CD4-positive, CD25-positive, alpha-beta regulatory T cell (primary cell): Measurements from ENCODE around the gene PZP. TPM values are rescaled to one million over a fixed set of nuclear protein-coding genes. Genes with fewer than 3 reads are reported as not detected.
"Not testable (repeated sequence)": the region's sequence is repeated elsewhere in the genome, so short reads cannot be mapped to it uniquely, and the experiment has no call there.

Experiments used
- ATAC-seq, 2 donors: fragments of 150-1000 bp; cut with Tn5 transposase; one replicate each; pipeline ENCODE4 v1.10.0; 2021; ENCODE audit warnings: low read depth in 2 of 2, moderate number of reproducible peaks in 2 of 2, moderate library complexity in 1 of 2
- DNase-seq, 3 donors: peaks; one replicate each; pipeline versions ENCODE4 v3.0.0 to v3.0.0-alpha.2; 2012 to 2022; ENCODE audit warnings: mixed read lengths in 1 of 3
- H3K27ac ChIP-seq: one replicate; pipeline ENCODE4 v1.7.0; 2013; ENCODE audit warnings: mild to moderate bottlenecking, low read length; ENCODE audit not compliant: insufficient read depth, poor library complexity, severe bottlenecking
- H3K27me3 ChIP-seq: one replicate; pipeline ENCODE4 v1.7.0; 2013; ENCODE audit warnings: low read length; ENCODE audit not compliant: control insufficient read depth, insufficient read depth
- H3K36me3 ChIP-seq: one replicate; pipeline ENCODE4 v1.7.0; 2013; ENCODE audit warnings: mild to moderate bottlenecking, low read length, moderate library complexity; ENCODE audit not compliant: control insufficient read depth, insufficient read depth
- H3K4me1 ChIP-seq: 2 replicates; pipeline ENCODE4 v1.7.0; 2013; ENCODE audit warnings: mild to moderate bottlenecking, low read length; ENCODE audit not compliant: insufficient read depth, control insufficient read depth, poor library complexity, severe bottlenecking
- H3K4me3 ChIP-seq: one replicate; pipeline ENCODE4 v1.7.0; 2013; ENCODE audit warnings: low read depth, mild to moderate bottlenecking, low read length, moderate library complexity
- H3K9me3 ChIP-seq, 2 experiments: 1 replicate in 1 of 2; 2 replicates in 1 of 2; pipeline ENCODE4 v1.7.0; 2013; ENCODE audit warnings: low read length in 2 of 2, mild to moderate bottlenecking in 1 of 2, moderate library complexity in 1 of 2; ENCODE audit not compliant: control insufficient read depth in 2 of 2
- H3K27ac Mint-ChIP-seq, 3 donors: one replicate each; pipeline ENCODE4 v1.8.0; 2020 to 2022; ENCODE audit warnings: mild to moderate bottlenecking in 3 of 3, mixed read lengths in 3 of 3, moderate library complexity in 2 of 3
- H3K27me3 Mint-ChIP-seq: one replicate; pipeline ENCODE4 v1.8.0; 2022; ENCODE audit warnings: mild to moderate bottlenecking, mixed read lengths
- H3K36me3 Mint-ChIP-seq: one replicate; pipeline ENCODE4 v1.8.0; 2020; ENCODE audit warnings: mixed read lengths
- H3K4me1 Mint-ChIP-seq, 4 donors: one replicate each; pipeline ENCODE4 v1.8.0; 2020 to 2022; ENCODE audit warnings: mixed read lengths in 4 of 4, mild to moderate bottlenecking in 1 of 4
- H3K4me3 Mint-ChIP-seq, 4 donors: one replicate each; pipeline ENCODE4 v1.8.0; 2020 to 2022; ENCODE audit warnings: mild to moderate bottlenecking in 4 of 4, mixed read lengths in 4 of 4, moderate library complexity in 3 of 4
- H3K9me3 Mint-ChIP-seq, 7 donors: one replicate each; pipeline ENCODE4 v1.8.0; 2020 to 2022; ENCODE audit warnings: mixed read lengths in 7 of 7, mild to moderate bottlenecking in 3 of 7, moderate library complexity in 2 of 7
- polyA plus RNA-seq, 4 donors: library from polyadenylated mRNA; unstranded; fragments of 300-500 nt; fragmentation: Illumina TruSeq; gene quantifications; one replicate each; pipeline ENCODE4 v1.2.3, GENCODE V29; 2021
- total RNA-seq: library from RNA; stranded (reverse); gene quantifications from one replicate; pipeline ENCODE4 v1.2.3, GENCODE V29; 2022

The PZP gene
- not detected for total RNA-seq
- polyA plus RNA-seq, result under 1 TPM in 1 of 4 donors, not detected in 3; 0.29 TPM

GRCh38 chr12:9208229-9208628 is at the start of gene PZP:
Gene PZP (minus strand): TSS chr12:9208395. CDS start chr12:9208341, 54 bp downstream.
- Histone ChIP-seq H3K4me1 (no peaks in the 10 kb centered on the region), H3K27me3 (peaks cover 4% of the 10 kb centered on the region), H3K36me3 (no peaks in the 10 kb centered on the region), H3K4me3 (no peak within 1 kb of the TSS), H3K9me3 (no peaks in the 10 kb centered on the region), H3K27ac (no peak within 1 kb of the TSS)
- no peaks in the 10 kb centered on the region for H3K36me3 Mint-ChIP-seq
- DNase-seq (no peak), ATAC-seq (no peak)
- H3K9me3 Mint-ChIP-seq, result no peaks in the 10 kb centered on the region
- H3K4me1 Mint-ChIP-seq, result no peaks in the 10 kb centered on the region
- no peak within 1 kb of the TSS for H3K27ac Mint-ChIP-seq
- H3K4me3 Mint-ChIP-seq, result no peak within 1 kb of the TSS
- no peaks in the 10 kb centered on the region for H3K27me3 Mint-ChIP-seq

GRCh38 chr12:9256758-9257405 is 48.7 kb upstream of the PZP start:
- Mint-ChIP-seq H3K27ac (no peak overlapping the region), H3K9me3 (peaks cover 0 to 5% (median 0%) of the 10 kb centered on the region in 7 donors), H3K4me1 (peaks cover 0 to 4% (median 3%) of the 10 kb centered on the region in 4 donors), H3K4me3 (no peak overlapping the region), H3K27me3 (peaks cover 48% of the 10 kb centered on the region), H3K36me3 (peaks cover 5% of the 10 kb centered on the region)
- ATAC-seq, result no peak
- Histone ChIP-seq H3K4me1 (no peaks in the 10 kb centered on the region), H3K27me3 (peaks cover 4% of the 10 kb centered on the region), H3K4me3 (no peak overlapping the region), H3K9me3 (no peaks in the 10 kb centered on the region), H3K36me3 (no peaks in the 10 kb centered on the region), H3K27ac (no peak overlapping the region)
- no peak for DNase-seq

- no peaks in the 10 kb centered on the region for H3K36me3 ChIP-seq
- no peak overlapping the region for H3K4me3 Mint-ChIP-seq
- peaks cover 6% of the 10 kb centered on the region for H3K27me3 ChIP-seq
- no peak overlapping the region for H3K27ac ChIP-seq
- no peak for ATAC-seq
- no peaks in the 10 kb centered on the region for H3K9me3 ChIP-seq
- H3K9me3 Mint-ChIP-seq, result peaks cover 0 to 8% (median 0%) of the 10 kb centered on the region in 7 donors
- no peak overlapping the region for H3K4me3 ChIP-seq
- H3K36me3 Mint-ChIP-seq, result peaks cover 5% of the 10 kb centered on the region
- peaks cover 0 to 4% (median 3%) of the 10 kb centered on the region in 4 donors for H3K4me1 Mint-ChIP-seq
- no peak overlapping the region for H3K27ac Mint-ChIP-seq
- peaks cover 48% of the 10 kb centered on the region for H3K27me3 Mint-ChIP-seq
- no peaks in the 10 kb centered on the region for H3K4me1 ChIP-seq
- no peak for DNase-seq
These were observed 48.1 kb upstream of the PZP start for GRCh38 chr12:9256341-9256740.

GRCh38 chr12:9255837-9256236 is 47.6 kb upstream of the PZP start:
- H3K27ac Mint-ChIP-seq, result no peak overlapping the region
- no peaks in the 10 kb centered on the region for H3K36me3 ChIP-seq
- peaks cover 0 to 4% (median 3%) of the 10 kb centered on the region in 4 donors for H3K4me1 Mint-ChIP-seq
- no peak overlapping the region for H3K4me3 Mint-ChIP-seq
- H3K27me3 ChIP-seq, result peaks cover 6% of the 10 kb centered on the region
- H3K9me3 Mint-ChIP-seq, result peaks cover 0 to 8% (median 0%) of the 10 kb centered on the region in 7 donors
- H3K27me3 Mint-ChIP-seq, result peaks cover 53% of the 10 kb centered on the region
- H3K27ac ChIP-seq, result no peak overlapping the region
- H3K4me3 ChIP-seq, result no peak overlapping the region
- ATAC-seq (no peak), DNase-seq (no peak)
- H3K4me1 ChIP-seq, result no peaks in the 10 kb centered on the region
- peaks cover 5% of the 10 kb centered on the region for H3K36me3 Mint-ChIP-seq
- no peaks in the 10 kb centered on the region for H3K9me3 ChIP-seq

- DNase-seq (no peak), ATAC-seq (no peak)
- peaks cover 0 to 4% (median under 1%) of the 10 kb centered on the region in 4 donors for H3K4me1 Mint-ChIP-seq
- no peak overlapping the region for H3K27ac Mint-ChIP-seq
- H3K4me1 ChIP-seq, result no peaks in the 10 kb centered on the region
- peaks cover 53% of the 10 kb centered on the region for H3K27me3 Mint-ChIP-seq
- peaks cover 8% of the 10 kb centered on the region for H3K27me3 ChIP-seq
- H3K27ac ChIP-seq, result no peak overlapping the region
- no peaks in the 10 kb centered on the region for H3K9me3 ChIP-seq
- H3K36me3 Mint-ChIP-seq, result peaks cover 12% of the 10 kb centered on the region
- H3K4me3 Mint-ChIP-seq, result no peak overlapping the region
- peaks cover 0 to 14% (median 4%) of the 10 kb centered on the region in 7 donors for H3K9me3 Mint-ChIP-seq
- H3K4me3 ChIP-seq, result no peak overlapping the region
- H3K36me3 ChIP-seq, result no peaks in the 10 kb centered on the region
These were observed 45.3 kb upstream of the PZP start for GRCh38 chr12:9253464-9253863.

GRCh38 chr12:9252791-9253190 is 44.6 kb upstream of the PZP start:
- Mint-ChIP-seq H3K9me3 (peaks cover 0 to 14% (median 4%) of the 10 kb centered on the region in 7 donors), H3K27me3 (peaks cover 54% of the 10 kb centered on the region), H3K36me3 (peaks cover 12% of the 10 kb centered on the region)
- not testable (repeated sequence) for H3K9me3 ChIP-seq, DNase-seq, H3K4me1 ChIP-seq, H3K27ac Mint-ChIP-seq, ATAC-seq, H3K36me3 ChIP-seq, H3K27ac ChIP-seq, H3K4me3 ChIP-seq, H3K4me3 Mint-ChIP-seq, H3K4me1 Mint-ChIP-seq, H3K27me3 ChIP-seq

- no peak overlapping the region for H3K27ac Mint-ChIP-seq
- ATAC-seq (no peak), DNase-seq (no peak)
- H3K27me3 Mint-ChIP-seq, result peaks cover 50% of the 10 kb centered on the region
- peaks cover 12% of the 10 kb centered on the region for H3K36me3 Mint-ChIP-seq
- Histone ChIP-seq H3K27ac (no peak overlapping the region), H3K27me3 (peaks cover 8% of the 10 kb centered on the region), H3K4me1 (no peaks in the 10 kb centered on the region), H3K4me3 (no peak overlapping the region), H3K36me3 (no peaks in the 10 kb centered on the region), H3K9me3 (no peaks in the 10 kb centered on the region)
- peaks cover 0 to 14% (median 4%) of the 10 kb centered on the region in 7 donors for H3K9me3 Mint-ChIP-seq
- peaks cover 0 to 4% (median 0%) of the 10 kb centered on the region in 4 donors for H3K4me1 Mint-ChIP-seq
- no peak overlapping the region for H3K4me3 Mint-ChIP-seq
These were observed 44.1 kb upstream of the PZP start for GRCh38 chr12:9252256-9252655.

GRCh38 chr12:9248435-9248834 is 40.2 kb upstream of the PZP start:
- no peak overlapping the region for H3K27ac Mint-ChIP-seq
- ATAC-seq, result no peak

More at GRCh38 chr12:9248435-9248834, 40.2 kb upstream of the PZP start:
- no peaks in the 10 kb centered on the region for H3K4me1 ChIP-seq
- peaks cover 37% of the 10 kb centered on the region for H3K27me3 Mint-ChIP-seq
- peaks cover 4% of the 10 kb centered on the region for H3K27me3 ChIP-seq
- peaks cover 0 to 14% (median 4%) of the 10 kb centered on the region in 7 donors for H3K9me3 Mint-ChIP-seq
- H3K4me1 Mint-ChIP-seq, result peaks cover 0 to 14% (median 5%) of the 10 kb centered on the region in 4 donors
- H3K9me3 ChIP-seq, result no peaks in the 10 kb centered on the region
- H3K27ac ChIP-seq, result no peak overlapping the region
- H3K4me3 ChIP-seq, result no peak overlapping the region
- H3K4me3 Mint-ChIP-seq, result no peak overlapping the region
- DNase-seq, result no peak
- peaks cover 12% of the 10 kb centered on the region for H3K36me3 Mint-ChIP-seq
- no peaks in the 10 kb centered on the region for H3K36me3 ChIP-seq
